GM12873 (cell line): ENCODE results near the gene RNF215.

Experiments
- CTCF ChIP-seq: IDR thresholded peaks from 2 replicates; pipeline ENCODE4 v1.5.1; 2012; ENCODE audit warnings: low read depth, mild to moderate bottlenecking, moderate library complexity, low read length, control low read depth; ENCODE audit not compliant: insufficient read depth; ENCODE audit errors: missing control alignments

Gene RNF215

DNA sequence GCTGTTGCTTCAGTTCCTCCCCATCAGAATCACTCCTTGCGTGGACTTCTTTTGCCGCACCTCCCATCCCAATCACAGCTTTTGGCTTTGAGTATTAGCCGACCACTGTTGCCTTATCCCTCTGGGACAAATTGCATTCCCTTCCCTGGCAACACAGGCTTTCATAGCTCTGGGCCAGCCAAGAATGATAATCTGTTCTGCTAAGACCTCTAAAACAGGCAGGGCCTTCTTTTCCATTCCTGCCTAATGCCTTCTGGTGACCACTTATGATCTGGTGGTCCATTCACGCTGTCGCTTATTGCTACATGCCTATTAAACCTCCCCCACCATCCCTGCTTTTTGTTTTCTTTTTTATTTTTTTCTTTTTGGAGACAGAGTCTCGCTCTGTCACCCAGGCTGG, 19.2 kb upstream of the RNF215 start:
- no peak for TF ChIP-seq CTCF

- no peak for TF ChIP-seq CTCF
These were observed 18.5 kb upstream of the RNF215 start for GRCh38 chr22:30405731-30406130.

DNA sequence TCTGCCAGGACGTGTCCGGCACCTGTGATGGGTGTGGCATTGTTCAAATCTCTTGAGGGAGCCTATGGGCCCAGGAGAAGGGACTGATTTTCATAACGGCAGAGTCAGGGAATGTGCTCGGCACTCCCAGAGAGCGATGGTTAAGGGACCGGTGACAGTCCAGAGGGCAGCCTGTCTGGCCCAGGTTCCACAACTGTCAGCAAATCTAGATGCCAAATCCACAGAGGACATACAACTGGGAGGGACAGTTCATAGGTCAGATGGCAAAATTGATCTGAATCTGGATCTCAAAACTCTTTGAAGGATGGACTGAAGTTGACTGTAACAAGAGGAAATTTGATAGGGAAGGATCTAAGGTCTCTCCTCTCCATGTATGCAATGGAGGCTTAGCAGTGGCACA, 17.1 kb upstream of the RNF215 start:
- TF ChIP-seq CTCF, result no peak

- TF ChIP-seq CTCF, result no peak
These were observed 15.0 kb upstream of the RNF215 start for GRCh38 chr22:30402028-30402765.

GRCh38 chr22:30400159-30400558, 12.9 kb upstream of the RNF215 start:
- TF ChIP-seq CTCF, result no peak

DNA sequence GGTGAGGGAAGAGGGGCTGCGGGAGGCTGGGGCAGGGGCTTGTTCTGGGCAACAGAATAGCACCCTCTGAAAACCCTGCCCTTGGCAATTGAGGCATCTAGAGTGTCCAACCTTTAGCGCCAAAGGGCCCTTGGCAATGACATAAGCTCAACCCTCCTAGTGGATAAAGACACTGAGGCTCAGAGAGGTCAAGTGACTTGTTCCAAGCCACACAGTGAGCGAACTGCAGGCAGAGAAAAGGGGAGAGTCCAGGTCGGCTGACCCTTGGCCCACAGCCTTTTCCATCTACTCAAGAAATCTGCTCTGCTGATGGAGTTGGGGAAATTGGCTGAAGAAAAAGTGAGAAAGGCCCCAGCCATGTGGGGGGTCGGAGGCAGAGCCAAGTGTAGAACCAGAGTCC, 12.5 kb upstream of the RNF215 start:
- no peak for TF ChIP-seq CTCF

GRCh38 chr22:30398685-30399680, 11.8 kb upstream of the RNF215 start:
- TF ChIP-seq CTCF, result no peak
